Heart left ventricle (tissue), 16 donors: Measurements from ENCODE around the gene TH. TPM values are rescaled to one million over a fixed set of nuclear protein-coding genes. Genes with fewer than 3 reads are reported as not detected.

ENCODE experiments used
- ATAC-seq, 4 donors: fragments of 200-7000 bp; cut with Tn5 transposase; one replicate each; pipeline ENCODE4 v1.9.1; 2020 to 2022; ENCODE audit warnings: moderate library complexity in 4 of 4, mild to moderate bottlenecking in 3 of 4, moderate number of reproducible peaks in 1 of 4
- DNase-seq, 5 donors: peaks; one replicate each; pipeline ENCODE4 v3.0.0-alpha.2; 2020
- H3K27ac ChIP-seq, 12 donors: fragments of 200-600 bp; sonication (generic) in 4 of 12; one replicate each; pipeline versions ENCODE4 v1.5.0 to v1.8.0; 2016 to 2022; ENCODE audit warnings: mild to moderate bottlenecking in 2 of 12
- H3K27me3 ChIP-seq, 9 donors: fragments of 200-600 bp; sonication (generic) in 2 of 9; one replicate each; pipeline versions ENCODE4 v1.5.1 to v1.8.0; 2016 to 2022; ENCODE audit warnings: mild to moderate bottlenecking in 3 of 9
- H3K36me3 ChIP-seq, 9 donors: fragments of 200-600 bp; sonication (generic) in 2 of 9; one replicate each; pipeline versions ENCODE4 v1.5.0 to v1.8.0; 2018 to 2022; ENCODE audit warnings: mild to moderate bottlenecking in 2 of 9
- H3K4me1 ChIP-seq, 12 donors: fragments of 200-600 bp; sonication (generic) in 4 of 12; one replicate each; pipeline versions ENCODE4 v1.5.0 to v1.8.0; 2016 to 2022; ENCODE audit warnings: mild to moderate bottlenecking in 3 of 12
- H3K4me3 ChIP-seq, 12 donors: fragments of 200-600 bp; sonication (generic) in 4 of 12; one replicate each; pipeline versions ENCODE4 v1.5.0 to v1.8.0; 2017 to 2022; ENCODE audit warnings: mild to moderate bottlenecking in 9 of 12, moderate library complexity in 4 of 12
- H3K9me3 ChIP-seq, 12 donors: fragments of 200-600 bp; sonication (generic) in 4 of 12; one replicate each; pipeline versions ENCODE4 v1.5.0 to v1.8.0; 2016 to 2022; ENCODE audit warnings: mild to moderate bottlenecking in 1 of 12
- CTCF ChIP-seq, 12 donors: fragments of 200-600 bp; sonication (generic) in 4 of 12; IDR thresholded peaks; one replicate each; pipeline versions ENCODE4 v1.5.0 to v1.8.0; 2018 to 2022; ENCODE audit warnings: antibody characterized with exemption in 12 of 12, mild to moderate bottlenecking in 5 of 12
- POLR2A ChIP-seq, 2 donors: fragments of 450-650 bp; IDR thresholded peaks; one replicate each; pipeline ENCODE4 v1.6.1; 2017; ENCODE audit warnings: antibody characterized with exemption in 2 of 2, mild to moderate bottlenecking in 2 of 2, moderate library complexity in 2 of 2
- WGBS, 4 donors: extraction: QIAGEN DNeasy Blood & Tissue Kit in 2 of 4; methylation state at CpG; one replicate each; pipeline versions ENCODE4 v1.1.5 to v1.1.7; 2013 to 2018; 5-methylcytosine and 5-hydroxymethylcytosine counted together
- intact Hi-C, 10 donors: fragments of 100-400 bp; cut with DNase I; formaldehyde crosslinking; loops; one replicate each; pipeline versions ENCODE4 v1.11.1 to v1.14.2; 2022
- polyA plus RNA-seq, 2 donors: library from polyadenylated mRNA; stranded (reverse); fragments of 200-250 nt; gene quantifications; one replicate each; pipeline ENCODE4 v1.2.3, GENCODE V29; 2013
- total RNA-seq, 9 donors: library from RNA; depleted of rRNA in 2 of 9; stranded (reverse); fragments of >200 nt in 2 of 9; fragmentation: NEBNext Ultra II Directional in 3 of 9; extraction: Animal tissue kit (Norgen Biotek cat#: 25700) in 3 of 9; gene quantifications; one replicate each; pipeline versions ENCODE4 v1.1.0 to v1.2.4, GENCODE V29; 2016 to 2023
- donor health status: ischemic (EF 13 %, LVEDD 7.1; RV severe dilation, severe dysfunction).
- donor health status: healthy with polysubstance abuse.
- donor health status: DM: no; HTN: yes; CAD: no.
- donor health status: DM: no; HTN: no; CAD: no.
- donor health status: ischemic (EF 25% LVEDD 6.9; RV normal size, moderate dysfunction).
- donor health status: ischemic (EF 25% LVEDD 5.7; RV mildly dilated, moderate dysfunction).
- donor health status: healthy.
- donor health status: DM: yes; HTN: yes; CAD: no.
- donor health status: ischemic (EF 35%, LVEDD 5.7; RV mildly dilated, moderate dysfunction).
- donor health status: nonischemic (EF 11% LVEDD 7.7; RV severe dilation, severe dysfunction).
- donor health status: DM: yes; HTN: yes; CAD: no.
- donor health status: PGD.
- donor health status: ischemic (EF 29% LVEDD 5.4; RV normal size, mild dysfunction).
- donor health status: nonischemic (EF 23%, LVEDD 6.1; RV moderate dilation, normal function).

Gene TH
- total and polyA plus RNA-seq, 11 donors: 0.08 TPM; not detected in 10

DNA sequence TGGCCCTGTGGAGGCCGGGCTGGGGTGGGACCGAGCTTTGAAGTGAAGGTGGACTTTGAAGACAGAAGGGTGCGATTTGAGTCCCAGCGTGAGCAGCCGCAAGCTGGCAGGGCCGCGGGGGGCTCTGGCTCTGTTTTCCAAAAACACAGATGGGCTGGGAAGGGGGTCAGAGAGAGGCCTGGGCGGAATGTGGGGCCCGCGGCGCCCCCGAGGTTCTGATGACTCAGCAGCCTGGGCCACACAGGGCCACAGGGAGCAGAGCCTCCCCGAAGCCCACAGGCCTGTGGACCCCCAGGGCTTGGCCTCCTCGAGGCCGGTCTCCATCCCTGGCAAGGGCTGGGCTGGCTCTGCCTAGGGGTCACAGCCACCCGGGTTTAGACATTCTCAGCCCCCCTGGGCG is 16.7 kb downstream of the TH start:
- H3K4me3 ChIP-seq: no peak overlapping the region
- no peak overlapping the region for H3K27ac ChIP-seq
- H3K36me3 ChIP-seq: no peaks in the 10 kb centered on the region
- TF ChIP-seq CTCF (IDR thresholded peaks at IDR 0.05) (no peak), POLR2A (IDR thresholded peaks at IDR 0.05) (no peak)
- no peak for ATAC-seq
- WGBS, 4 donors: 86 to 95% (median 90%) methylated on average over 10 to 17 of the region's 17 CpGs
- H3K27me3 ChIP-seq: peaks cover 0 to 19% (median 12%) of the 10 kb centered on the region in 9 donors
- no peak for DNase-seq
- intact Hi-C loops: loop anchor here in 9 of 10 donors (5.0 to 10.0 kb wide), 5 partner anchors 273 to 503 kb away; partner anchors contain the start of gene SYT8 (in 1 of the 9)
- peaks cover 0 to 17% (median 5%) of the 10 kb centered on the region in 12 donors for H3K4me1 ChIP-seq
- no peaks in the 10 kb centered on the region for H3K9me3 ChIP-seq

DNA sequence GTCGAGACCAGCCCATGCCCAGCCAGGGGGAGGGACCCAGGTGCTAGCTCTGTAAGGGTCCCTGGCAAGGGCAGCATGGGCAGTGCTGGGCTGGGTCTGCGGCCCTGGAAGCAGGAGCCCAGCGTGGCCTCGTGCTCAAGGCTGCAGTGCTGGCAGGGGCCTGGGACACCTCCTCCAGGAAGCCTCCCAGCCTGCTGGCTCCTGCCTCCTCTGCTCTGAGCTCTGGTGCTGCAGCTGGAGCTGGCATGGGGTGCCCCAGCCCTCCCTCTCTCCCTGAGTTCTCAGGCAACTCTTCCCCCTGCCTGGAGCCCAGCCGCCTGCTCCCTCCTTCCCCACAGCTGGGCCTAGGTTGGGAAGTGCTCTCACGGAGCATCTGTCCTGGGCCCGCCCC is 17.4 kb downstream of the TH start:
- H3K9me3 ChIP-seq: no peaks in the 10 kb centered on the region
- TF ChIP-seq CTCF (IDR thresholded peaks at IDR 0.05) (no peak), POLR2A (IDR thresholded peaks at IDR 0.05) (no peak)
- peaks cover 3 to 22% (median 17%) of the 10 kb centered on the region in 9 donors for H3K27me3 ChIP-seq
- intact Hi-C loops: loop anchor here in 8 of 10 donors (5.0 to 10.0 kb wide), 5 partner anchors 272 to 502 kb away; partner anchors contain the start of gene SYT8 (in 1 of the 8)
- WGBS, 4 donors: 85 to 100% (median 89%) methylated on average over 4 to 7 of the region's 7 CpGs; no CpG with 5 or more reads in 1 of the 4 donors
- DNase-seq (no peak), ATAC-seq (no peak)
- H3K27ac ChIP-seq: no peak overlapping the region
- H3K4me3 ChIP-seq: no peak overlapping the region
- H3K4me1 ChIP-seq: peaks cover 0 to 11% (median 5%) of the 10 kb centered on the region in 12 donors
- H3K36me3 ChIP-seq: no peaks in the 10 kb centered on the region

- no peak for TF ChIP-seq POLR2A (IDR thresholded peaks at IDR 0.05)
- TF ChIP-seq CTCF (IDR thresholded peaks at IDR 0.05): no peak
- 73 to 90% (median 79%) methylated on average over 3 to 14 of the region's 14 CpGs for WGBS, 4 donors
- intact Hi-C loops: loop anchor here in 9 of 10 donors (2.0 to 10.0 kb wide), 8 partner anchors 271 to 501 kb away; partner anchors contain the start of genes TNNI2 (in 2 of the 9) and SYT8 (in 1 of the 9)
- DNase-seq: no peak
- H3K9me3 ChIP-seq: no peaks in the 10 kb centered on the region
- no peak overlapping the region for H3K4me3 ChIP-seq
- peaks cover 3 to 26% (median 20%) of the 10 kb centered on the region in 9 donors for H3K27me3 ChIP-seq
- H3K27ac ChIP-seq: no peak overlapping the region
- ATAC-seq: no peak
- H3K36me3 ChIP-seq: no peaks in the 10 kb centered on the region
- H3K4me1 ChIP-seq: peaks cover 0 to 10% (median 5%) of the 10 kb centered on the region in 12 donors
These were observed 17.9 kb downstream of the TH start for GRCh38 chr11:2153581-2154194.

GRCh38 chr11:2151500-2152257 is 19.9 kb downstream of the TH start:
- H3K9me3 ChIP-seq: no peaks in the 10 kb centered on the region
- ATAC-seq (peak; percentile 30 to 64 (median 44)), DNase-seq (peak in 4 of 5 donors; percentile 67 to 78 (median 72))
- peaks cover 7 to 44% (median 24%) of the 10 kb centered on the region in 9 donors for H3K27me3 ChIP-seq
- no peak for TF ChIP-seq POLR2A (IDR thresholded peaks at IDR 0.05)
- TF ChIP-seq CTCF (IDR thresholded peaks at IDR 0.05): peak; percentile 61 to 83 (median 73)
- intact Hi-C loops: loop anchor here (1.0 to 10.0 kb wide), 12 partner anchors 269 to 499 kb away; partner anchors contain the start of genes TNNI2 (in 4 of the 10) and SYT8 (in 1 of the 10)
- no peak overlapping the region for H3K27ac ChIP-seq
- 1 to 4% (median 3%) methylated on average over 16 to 22 of the region's 22 CpGs for WGBS, 4 donors
- peaks cover 0 to 10% (median 5%) of the 10 kb centered on the region in 12 donors for H3K4me1 ChIP-seq
- H3K4me3 ChIP-seq: no peak overlapping the region
- H3K36me3 ChIP-seq: no peaks in the 10 kb centered on the region
